Measurements from ENCODE around the gene COQ10A. TPM values are rescaled to one million over a fixed set of nuclear protein-coding genes. Genes with fewer than 3 reads are reported as not detected.

Gene COQ10A
- total RNA-seq, 1 experiment from 2014 or later = 18.4 TPM

- H3K4me3 Mint-ChIP-seq (ENCODE audit: unreplicated experiment) = no peak overlapping the region
- H3K9me3 Mint-ChIP-seq (ENCODE audit: unreplicated experiment) = no peaks in the 10 kb centered on the region
- POLR2A ChIA-PET = interaction anchor here (0.7 kb wide), 1 partner anchor 17 kb away, joined by 3 read pairs; no protein-coding TSS in a partner anchor
- Histone ChIP-seq H3K36me3 (ENCODE audit: control insufficient read depth, insufficient read depth, low read length) (no peaks in the 10 kb centered on the region; the same call in none of the 2 replicates), H3K27me3 (replicated peaks; ENCODE audit: control insufficient read depth, insufficient read depth, low read length) (no peaks in the 10 kb centered on the region), H3K4me3 (ENCODE audit: low read depth, low read length) (no peak overlapping the region), H3K4me1 (no peaks in the 10 kb centered on the region), H3K9me3 (no peaks in the 10 kb centered on the region)
- no peak for DNase-seq
- H3K27ac Mint-ChIP-seq (ENCODE audit: unreplicated experiment) = no peak overlapping the region
- CTCF ChIA-PET = no interaction called here
- no peaks in the 10 kb centered on the region for H3K27me3 Mint-ChIP-seq (ENCODE audit: insufficient read depth, unreplicated experiment)
- H3K36me3 Mint-ChIP-seq (ENCODE audit: insufficient read depth, unreplicated experiment) = peaks cover 88% of the 10 kb centered on the region
- H3K4me1 Mint-ChIP-seq (ENCODE audit: low read depth, unreplicated experiment) = no peaks in the 10 kb centered on the region
- BruUV-seq (replicated peaks) = no TSS peak
- TF ChIP-seq, protein P1, sequence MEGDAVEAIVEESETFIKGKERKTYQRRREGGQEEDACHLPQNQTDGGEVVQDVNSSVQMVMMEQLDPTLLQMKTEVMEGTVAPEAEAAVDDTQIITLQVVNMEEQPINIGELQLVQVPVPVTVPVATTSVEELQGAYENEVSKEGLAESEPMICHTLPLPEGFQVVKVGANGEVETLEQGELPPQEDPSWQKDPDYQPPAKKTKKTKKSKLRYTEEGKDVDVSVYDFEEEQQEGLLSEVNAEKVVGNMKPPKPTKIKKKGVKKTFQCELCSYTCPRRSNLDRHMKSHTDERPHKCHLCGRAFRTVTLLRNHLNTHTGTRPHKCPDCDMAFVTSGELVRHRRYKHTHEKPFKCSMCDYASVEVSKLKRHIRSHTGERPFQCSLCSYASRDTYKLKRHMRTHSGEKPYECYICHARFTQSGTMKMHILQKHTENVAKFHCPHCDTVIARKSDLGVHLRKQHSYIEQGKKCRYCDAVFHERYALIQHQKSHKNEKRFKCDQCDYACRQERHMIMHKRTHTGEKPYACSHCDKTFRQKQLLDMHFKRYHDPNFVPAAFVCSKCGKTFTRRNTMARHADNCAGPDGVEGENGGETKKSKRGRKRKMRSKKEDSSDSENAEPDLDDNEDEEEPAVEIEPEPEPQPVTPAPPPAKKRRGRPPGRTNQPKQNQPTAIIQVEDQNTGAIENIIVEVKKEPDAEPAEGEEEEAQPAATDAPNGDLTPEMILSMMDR (IDR thresholded peaks at IDR 0.05; ENCODE audit: insufficient read depth in 1 of 2, low read depth in 1 of 2, low read length in 1 of 2, severe bottlenecking in 1 of 2, unreplicated experiment in 1 of 2) = no peak
- intact Hi-C loops (cut with micrococcal nuclease; ENCODE audit: unreplicated experiment) = loop anchor here (5.0 kb wide), 1 partner anchor 82 kb away; no protein-coding TSS in a partner anchor
Observed at GRCh38 chr12:56274299-56274698, 7.6 kb downstream of the COQ10A start.

- no peaks in the 10 kb centered on the region for H3K4me1 ChIP-seq
- H3K9me3 Mint-ChIP-seq (ENCODE audit: unreplicated experiment) = no peaks in the 10 kb centered on the region
- H3K27me3 Mint-ChIP-seq (ENCODE audit: insufficient read depth, unreplicated experiment) = no peaks in the 10 kb centered on the region
- POLR2A ChIA-PET = interaction anchor here (0.6 kb wide), 1 partner anchor 151 kb away, joined by 7 read pairs; no protein-coding TSS in a partner anchor
- H3K4me1 Mint-ChIP-seq (ENCODE audit: low read depth, unreplicated experiment) = no peaks in the 10 kb centered on the region
- TF ChIP-seq, protein P1 (IDR thresholded peaks at IDR 0.05; ENCODE audit: insufficient read depth in 1 of 2, low read depth in 1 of 2, low read length in 1 of 2, severe bottlenecking in 1 of 2, unreplicated experiment in 1 of 2) = no peak
- intact Hi-C loops (cut with micrococcal nuclease; ENCODE audit: unreplicated experiment) = no loop called here
- no peaks in the 10 kb centered on the region for H3K27me3 ChIP-seq (replicated peaks; ENCODE audit: control insufficient read depth, insufficient read depth, low read length)
- no peak overlapping the region for H3K4me3 ChIP-seq (ENCODE audit: low read depth, low read length)
- H3K27ac Mint-ChIP-seq (ENCODE audit: unreplicated experiment) = no peak overlapping the region
- no peaks in the 10 kb centered on the region for H3K9me3 ChIP-seq
- no TSS peak for BruUV-seq (replicated peaks)
- H3K36me3 ChIP-seq (ENCODE audit: control insufficient read depth, insufficient read depth, low read length) = peaks cover 1% of the 10 kb centered on the region
- no peak for DNase-seq
- H3K36me3 Mint-ChIP-seq (ENCODE audit: insufficient read depth, unreplicated experiment) = peaks cover 90% of the 10 kb centered on the region
- no peak overlapping the region for H3K4me3 Mint-ChIP-seq (ENCODE audit: unreplicated experiment)
- CTCF ChIA-PET = no interaction called here
Observed at GRCh38 chr12:56278905-56279304, 12.2 kb downstream of the COQ10A start.

DNA sequence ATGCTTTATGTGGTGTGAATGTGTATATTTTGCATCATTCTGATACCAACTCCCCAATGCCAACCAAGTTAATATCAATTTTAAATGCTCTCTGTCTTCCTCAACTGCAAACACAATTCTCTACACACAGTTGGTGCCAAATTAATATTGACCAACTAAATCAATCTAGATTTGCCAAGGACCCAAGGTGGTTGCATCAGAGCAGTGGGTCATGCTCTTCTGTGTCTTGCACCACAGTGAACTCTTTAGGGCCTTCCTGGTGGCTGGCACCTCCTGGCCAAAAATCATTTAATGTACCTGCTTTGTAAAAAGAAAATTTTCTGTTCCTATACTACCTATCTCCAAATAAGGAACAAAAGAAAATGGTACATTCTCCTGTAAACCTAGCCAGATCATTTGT lies 14.1 kb downstream of the COQ10A start:
- no peaks in the 10 kb centered on the region for H3K9me3 Mint-ChIP-seq (ENCODE audit: unreplicated experiment)
- CTCF ChIA-PET = no interaction called here
- Histone ChIP-seq H3K27me3 (replicated peaks; ENCODE audit: control insufficient read depth, insufficient read depth, low read length) (no peaks in the 10 kb centered on the region), H3K36me3 (ENCODE audit: control insufficient read depth, insufficient read depth, low read length) (peaks cover 1% of the 10 kb centered on the region; the same call in 1 of the 2 replicates), H3K4me1 (peaks cover 7% of the 10 kb centered on the region; the same call in 1 of the 2 replicates), H3K4me3 (ENCODE audit: low read depth, low read length) (no peak overlapping the region), H3K9me3 (no peaks in the 10 kb centered on the region)
- no peak overlapping the region for H3K27ac Mint-ChIP-seq (ENCODE audit: unreplicated experiment)
- no peaks in the 10 kb centered on the region for H3K27me3 Mint-ChIP-seq (ENCODE audit: insufficient read depth, unreplicated experiment)
- POLR2A ChIA-PET = no interaction called here
- peaks cover 89% of the 10 kb centered on the region for H3K36me3 Mint-ChIP-seq (ENCODE audit: insufficient read depth, unreplicated experiment)
- no TSS peak for BruUV-seq (replicated peaks)
- no peak for DNase-seq
- intact Hi-C loops (cut with micrococcal nuclease; ENCODE audit: unreplicated experiment) = no loop called here
- H3K4me3 Mint-ChIP-seq (ENCODE audit: unreplicated experiment) = no peak overlapping the region
- TF ChIP-seq, protein P1 (IDR thresholded peaks at IDR 0.05; ENCODE audit: insufficient read depth in 1 of 2, low read depth in 1 of 2, low read length in 1 of 2, severe bottlenecking in 1 of 2, unreplicated experiment in 1 of 2) = no peak
- H3K4me1 Mint-ChIP-seq (ENCODE audit: low read depth, unreplicated experiment) = peaks cover 7% of the 10 kb centered on the region
